ENCODE measurements around the gene EFL1. TPM values are rescaled to one million over a fixed set of nuclear protein-coding genes. Genes with fewer than 3 reads are reported as not detected.

The EFL1 gene
- total RNA-seq, 1 experiment from 2014 or later: 29.1 TPM

GRCh38 chr15:82181371-82181770, 81.2 kb downstream of the EFL1 start:
- CTCF ChIA-PET: interaction anchor here (0.8 kb wide), 1 partner anchor 10 kb away, joined by 3 read pairs; no protein-coding TSS in a partner anchor
- no peak for DNase-seq
- H3K27me3 Mint-ChIP-seq (ENCODE audit: unreplicated experiment): no peaks in the 10 kb centered on the region
- H3K36me3 Mint-ChIP-seq (ENCODE audit: insufficient read depth, unreplicated experiment): no peaks in the 10 kb centered on the region
- no peak overlapping the region for H3K4me3 Mint-ChIP-seq (ENCODE audit: low read depth, unreplicated experiment)
- no TSS peak for BruUV-seq (replicated peaks)
- TF ChIP-seq CTCF (IDR thresholded peaks at IDR 0.05; ENCODE audit: unreplicated experiment): no peak
- H3K9me3 Mint-ChIP-seq (ENCODE audit: low read depth, unreplicated experiment): no peaks in the 10 kb centered on the region
- intact Hi-C loops (cut with micrococcal nuclease; ENCODE audit: unreplicated experiment): loop anchor here (10.0 kb wide), 1 partner anchor 257 kb away; no protein-coding TSS in a partner anchor
- no peak overlapping the region for H3K27ac Mint-ChIP-seq (ENCODE audit: unreplicated experiment)
- H3K4me1 Mint-ChIP-seq (ENCODE audit: low read depth, unreplicated experiment): peaks cover 16% of the 10 kb centered on the region

- Mint-ChIP-seq H3K36me3 (ENCODE audit: insufficient read depth, unreplicated experiment) (no peaks in the 10 kb centered on the region), H3K4me1 (ENCODE audit: low read depth, unreplicated experiment) (no peaks in the 10 kb centered on the region)
Observed at GRCh38 chr15:82178061-82178460, 84.5 kb downstream of the EFL1 start.

GRCh38 chr15:82177291-82178010, 85.1 kb downstream of the EFL1 start:
- H3K9me3 Mint-ChIP-seq (ENCODE audit: low read depth, unreplicated experiment): no peaks in the 10 kb centered on the region
- no peak overlapping the region for H3K27ac Mint-ChIP-seq (ENCODE audit: unreplicated experiment)
- DNase-seq: no peak
- no peak for TF ChIP-seq CTCF (IDR thresholded peaks at IDR 0.05; ENCODE audit: unreplicated experiment)
- intact Hi-C loops (cut with micrococcal nuclease; ENCODE audit: unreplicated experiment): no loop called here
- CTCF ChIA-PET: no interaction called here
- no peaks in the 10 kb centered on the region for H3K27me3 Mint-ChIP-seq (ENCODE audit: unreplicated experiment)
- BruUV-seq (replicated peaks): no TSS peak
- no peaks in the 10 kb centered on the region for H3K36me3 Mint-ChIP-seq (ENCODE audit: insufficient read depth, unreplicated experiment)
- H3K4me1 Mint-ChIP-seq (ENCODE audit: low read depth, unreplicated experiment): no peaks in the 10 kb centered on the region
- H3K4me3 Mint-ChIP-seq (ENCODE audit: low read depth, unreplicated experiment): no peak overlapping the region

More at GRCh38 chr15:82178061-82178460, 84.5 kb downstream of the EFL1 start:
- BruUV-seq (replicated peaks): no TSS peak
- CTCF ChIA-PET: no interaction called here
- H3K9me3 Mint-ChIP-seq (ENCODE audit: low read depth, unreplicated experiment): no peaks in the 10 kb centered on the region
- TF ChIP-seq CTCF (IDR thresholded peaks at IDR 0.05; ENCODE audit: unreplicated experiment): no peak
- no peaks in the 10 kb centered on the region for H3K27me3 Mint-ChIP-seq (ENCODE audit: unreplicated experiment)
- H3K27ac Mint-ChIP-seq (ENCODE audit: unreplicated experiment): no peak overlapping the region
- no peak for DNase-seq
- H3K4me3 Mint-ChIP-seq (ENCODE audit: low read depth, unreplicated experiment): no peak overlapping the region
- intact Hi-C loops (cut with micrococcal nuclease; ENCODE audit: unreplicated experiment): no loop called here

GRCh38 chr15:82176542-82176941, 86.0 kb downstream of the EFL1 start:
- CTCF ChIA-PET: interaction anchor here (0.5 kb wide), 1 partner anchor 12 kb away, joined by 3 read pairs; no protein-coding TSS in a partner anchor
- no peak overlapping the region for H3K27ac Mint-ChIP-seq (ENCODE audit: unreplicated experiment)
- no peak for TF ChIP-seq CTCF (IDR thresholded peaks at IDR 0.05; ENCODE audit: unreplicated experiment)
- DNase-seq: no peak
- intact Hi-C loops (cut with micrococcal nuclease; ENCODE audit: unreplicated experiment): no loop called here
- no peaks in the 10 kb centered on the region for H3K4me1 Mint-ChIP-seq (ENCODE audit: low read depth, unreplicated experiment)
- no TSS peak for BruUV-seq (replicated peaks)
- H3K36me3 Mint-ChIP-seq (ENCODE audit: insufficient read depth, unreplicated experiment): no peaks in the 10 kb centered on the region
- H3K27me3 Mint-ChIP-seq (ENCODE audit: unreplicated experiment): no peaks in the 10 kb centered on the region
- no peaks in the 10 kb centered on the region for H3K9me3 Mint-ChIP-seq (ENCODE audit: low read depth, unreplicated experiment)
- no peak overlapping the region for H3K4me3 Mint-ChIP-seq (ENCODE audit: low read depth, unreplicated experiment)
